Epithelial cell of esophagus (primary cell): Measurements from ENCODE around the gene TFEB.

Experiments used
- DNase-seq: peaks from one replicate; pipeline ENCODE4 v3.0.0; 2010; ENCODE audit warnings: low read depth
- H3K4me3 ChIP-seq: 2 replicates; pipeline ENCODE4 v1.5.1; 2011; ENCODE audit warnings: mild to moderate bottlenecking, low read length, control low read depth
- TF ChIP-seq, protein P1 (sequence below): IDR thresholded peaks from 2 replicates; pipeline ENCODE4 v1.5.1; 2011; ENCODE audit warnings: low read depth, mild to moderate bottlenecking, low read length, control low read depth, inconsistent platforms; ENCODE audit not compliant: insufficient read depth; ENCODE audit errors: missing control alignments

Gene TFEB

DNA sequence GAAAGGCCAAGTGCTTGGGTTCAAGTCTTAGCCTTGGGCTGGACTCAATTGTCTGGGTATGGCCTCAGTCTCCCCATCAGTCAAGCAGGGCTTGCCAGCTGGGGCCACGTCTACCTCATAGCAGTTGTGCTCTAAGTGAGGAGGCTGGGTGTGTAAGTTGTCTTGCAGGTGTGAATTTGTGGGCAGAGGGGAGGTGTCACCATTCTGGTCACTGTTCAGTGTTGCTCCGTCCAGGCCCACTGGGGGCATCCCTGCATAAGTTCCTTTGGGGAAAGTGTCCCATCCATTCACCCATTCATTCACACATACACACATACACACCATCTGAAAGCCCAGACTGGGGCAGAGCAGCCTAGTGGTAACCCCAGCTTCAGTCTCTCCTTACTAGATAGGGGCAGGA lies 36.3 kb downstream of the TFEB start:
- DNase-seq, result no peak
- TF ChIP-seq, protein P1, sequence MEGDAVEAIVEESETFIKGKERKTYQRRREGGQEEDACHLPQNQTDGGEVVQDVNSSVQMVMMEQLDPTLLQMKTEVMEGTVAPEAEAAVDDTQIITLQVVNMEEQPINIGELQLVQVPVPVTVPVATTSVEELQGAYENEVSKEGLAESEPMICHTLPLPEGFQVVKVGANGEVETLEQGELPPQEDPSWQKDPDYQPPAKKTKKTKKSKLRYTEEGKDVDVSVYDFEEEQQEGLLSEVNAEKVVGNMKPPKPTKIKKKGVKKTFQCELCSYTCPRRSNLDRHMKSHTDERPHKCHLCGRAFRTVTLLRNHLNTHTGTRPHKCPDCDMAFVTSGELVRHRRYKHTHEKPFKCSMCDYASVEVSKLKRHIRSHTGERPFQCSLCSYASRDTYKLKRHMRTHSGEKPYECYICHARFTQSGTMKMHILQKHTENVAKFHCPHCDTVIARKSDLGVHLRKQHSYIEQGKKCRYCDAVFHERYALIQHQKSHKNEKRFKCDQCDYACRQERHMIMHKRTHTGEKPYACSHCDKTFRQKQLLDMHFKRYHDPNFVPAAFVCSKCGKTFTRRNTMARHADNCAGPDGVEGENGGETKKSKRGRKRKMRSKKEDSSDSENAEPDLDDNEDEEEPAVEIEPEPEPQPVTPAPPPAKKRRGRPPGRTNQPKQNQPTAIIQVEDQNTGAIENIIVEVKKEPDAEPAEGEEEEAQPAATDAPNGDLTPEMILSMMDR, result no peak
- no peak overlapping the region for H3K4me3 ChIP-seq

DNA sequence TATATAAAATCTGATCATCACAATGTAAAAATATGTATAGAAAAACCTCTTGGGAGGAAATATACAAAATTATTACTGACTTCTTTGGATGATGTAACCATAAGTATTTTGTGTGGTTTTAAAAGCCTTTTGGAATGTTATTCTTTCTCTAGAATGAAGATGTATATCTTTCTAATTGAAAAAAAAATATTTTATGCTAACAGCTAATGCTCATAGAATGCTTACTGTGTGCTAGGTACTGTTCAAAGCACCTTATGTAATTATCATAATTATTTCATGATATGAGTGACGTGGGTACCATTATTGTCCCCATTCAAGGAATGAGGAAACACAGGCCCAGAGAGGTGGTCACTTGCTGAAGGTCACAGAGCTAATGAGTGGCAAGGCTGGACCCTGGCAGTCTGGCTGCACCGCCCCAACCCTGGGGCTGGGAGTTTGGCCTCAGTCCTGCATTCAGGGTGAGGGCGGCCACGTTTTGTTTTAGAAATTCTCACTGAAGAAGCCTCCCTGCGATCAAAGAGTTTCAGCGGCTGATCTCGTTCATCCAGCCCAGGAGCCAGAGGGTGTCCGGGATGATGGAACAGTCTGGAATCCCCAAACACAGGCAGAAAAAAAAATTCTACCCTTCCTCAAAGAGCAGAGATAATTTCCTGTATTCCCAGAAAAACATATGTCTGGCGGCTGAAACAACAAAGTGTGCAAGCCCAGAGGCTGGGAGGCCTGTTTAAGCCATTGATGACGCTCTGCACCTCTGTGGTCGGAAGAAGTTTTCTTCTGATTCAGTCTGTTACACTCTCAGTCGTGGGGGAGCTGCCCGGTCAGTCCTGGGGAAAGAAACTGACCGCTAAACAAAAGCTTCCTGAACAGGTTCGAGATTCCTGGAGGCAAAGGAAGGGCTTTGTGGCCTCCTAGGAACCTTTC lies 37.3 kb downstream of the TFEB start:
- TF ChIP-seq, protein P1, result no peak
- DNase-seq, result no peak

DNA sequence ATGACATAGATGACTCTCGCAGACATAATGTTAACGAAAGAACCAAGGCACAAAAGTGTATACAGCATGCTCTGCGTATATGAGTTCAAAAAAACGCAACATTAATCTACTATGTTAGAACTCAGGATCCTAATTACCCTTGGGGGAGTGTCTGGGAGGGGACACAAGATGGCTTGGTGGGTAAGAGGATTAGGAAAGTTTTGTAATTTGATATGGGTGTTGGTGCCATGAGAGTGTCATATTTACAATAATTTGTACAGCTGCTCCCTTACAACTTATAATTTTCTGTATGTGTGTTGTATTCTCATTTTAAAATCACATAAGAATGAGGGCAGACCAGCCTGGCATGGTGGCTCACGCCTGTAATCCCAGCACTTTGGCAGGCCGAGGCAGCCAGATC lies 38.6 kb downstream of the TFEB start:
- no peak overlapping the region for H3K4me3 ChIP-seq
- DNase-seq, result no peak
- TF ChIP-seq, protein P1, result no peak

More for the DNA sequence above, 37.3 kb downstream of the TFEB start:
- H3K4me3 ChIP-seq, result no peak overlapping the region

DNA sequence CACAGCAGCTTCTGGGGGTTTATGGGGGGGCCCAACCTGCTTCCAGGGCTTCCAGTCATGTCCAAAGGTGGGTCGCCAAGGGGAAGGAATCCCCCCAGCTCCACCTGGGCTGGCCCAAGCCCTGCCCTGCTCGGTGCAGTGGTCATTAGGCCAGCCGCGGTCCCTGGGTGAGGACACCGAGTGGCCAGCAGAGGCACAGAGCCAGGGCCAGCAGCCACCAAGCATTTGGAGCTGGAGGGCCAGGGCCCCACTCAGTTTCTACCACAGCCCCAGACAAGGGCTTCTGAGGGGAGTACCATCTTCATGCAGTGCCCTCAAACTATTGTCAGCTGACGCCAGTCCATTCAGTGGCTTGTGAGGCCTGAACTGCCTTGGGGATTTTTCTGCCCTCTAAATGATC lies 39.6 kb downstream of the TFEB start:
- TF ChIP-seq, protein P1, result no peak
- DNase-seq, result no peak

DNA sequence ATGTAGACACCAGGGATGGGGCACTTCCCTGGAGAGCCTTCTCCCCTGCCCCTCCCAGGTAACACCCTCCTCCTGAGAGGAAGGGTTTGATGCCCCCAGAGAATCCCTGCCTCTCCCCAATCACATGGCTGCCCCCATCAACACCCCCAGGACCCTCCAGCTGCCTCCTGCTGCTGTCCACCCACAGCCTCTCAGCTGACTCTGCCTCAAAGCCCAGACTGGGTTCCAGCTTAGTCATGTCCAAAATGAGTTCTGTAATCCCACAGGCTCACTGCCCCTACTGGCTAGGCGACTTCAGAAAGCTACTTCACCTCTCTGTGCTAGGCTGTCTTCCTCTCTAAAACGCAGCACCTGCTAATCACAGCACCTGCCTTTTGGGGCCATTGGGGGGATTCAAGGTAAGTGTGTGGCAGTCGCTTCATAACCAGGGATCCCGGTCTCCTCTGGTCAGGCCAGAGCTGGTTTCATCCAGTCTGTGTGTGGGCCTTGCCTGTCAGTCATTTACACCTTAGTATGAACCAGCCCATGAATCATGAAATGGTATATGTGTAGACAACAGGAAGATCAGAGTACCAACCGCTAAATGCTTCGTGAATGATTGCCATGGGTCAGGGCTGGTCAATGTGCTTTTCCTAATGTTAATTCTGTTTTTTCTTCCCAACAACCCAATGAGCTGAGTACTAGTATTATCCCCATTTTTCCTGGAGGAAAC lies 40.4 kb downstream of the TFEB start:
- H3K4me3 ChIP-seq, result no peak overlapping the region
- TF ChIP-seq, protein P1, result peak; percentile 8
- peak; percentile 42 for DNase-seq

More for the DNA sequence above, 39.6 kb downstream of the TFEB start:
- no peak overlapping the region for H3K4me3 ChIP-seq

DNA sequence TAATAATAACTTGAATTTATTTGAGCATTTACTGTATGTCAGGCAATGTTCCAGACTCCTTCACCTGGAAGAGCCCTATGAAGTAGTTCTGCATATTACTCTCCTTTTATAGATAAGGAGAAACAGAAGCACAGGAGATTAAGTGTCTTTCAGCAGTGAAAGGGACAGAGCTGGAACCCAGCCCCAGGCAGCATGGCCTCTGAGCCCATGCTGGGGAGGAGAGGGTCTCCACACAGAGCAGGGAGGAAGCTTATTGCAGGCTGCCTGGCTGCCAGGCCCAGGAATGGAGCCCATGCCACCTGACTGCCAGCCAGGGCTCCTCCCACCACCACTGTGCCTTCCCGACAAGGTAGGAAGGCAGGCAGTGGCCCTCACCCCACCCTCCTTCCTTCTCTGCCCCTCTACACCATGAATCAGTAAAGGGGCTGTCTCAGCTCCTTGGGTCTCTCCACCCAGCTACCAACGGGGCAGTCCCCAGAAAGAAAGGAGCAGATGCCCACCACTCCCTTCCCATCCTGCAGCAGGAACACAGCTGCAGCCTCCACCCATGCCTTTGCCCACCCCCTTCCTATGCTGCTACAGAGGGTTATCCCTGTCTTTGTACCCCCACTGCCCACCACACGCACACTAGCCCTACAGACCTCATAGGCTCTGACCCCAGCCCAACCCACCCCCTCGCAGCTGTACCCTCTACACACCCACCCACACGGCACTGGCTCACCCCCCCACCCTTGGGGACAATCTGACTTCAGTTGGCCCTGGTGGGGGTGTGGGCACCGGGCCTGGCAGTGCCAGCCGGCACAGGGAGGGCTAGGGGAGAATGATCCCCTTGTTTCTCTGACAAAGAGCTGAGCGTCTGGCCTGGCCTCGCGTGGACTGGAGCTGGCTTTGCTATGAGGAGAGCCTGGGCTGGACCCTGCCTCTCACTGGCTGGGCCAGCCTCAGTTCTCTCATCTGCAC lies 41.8 kb downstream of the TFEB start:
- DNase-seq, result no peak
- no peak overlapping the region for H3K4me3 ChIP-seq
- TF ChIP-seq, protein P1, result no peak
